Heart right ventricle (tissue), 16 donors: ENCODE results near the gene TAF8. TPM values are rescaled to one million over a fixed set of nuclear protein-coding genes. Genes with fewer than 3 reads are reported as not detected.

Experiments used
- ATAC-seq, 8 donors: fragments of 200-7000 bp; cut with Tn5 transposase; one replicate each; pipeline ENCODE4 v1.9.1; 2020; ENCODE audit warnings: mild to moderate bottlenecking in 8 of 8, moderate library complexity in 8 of 8, moderate number of reproducible peaks in 1 of 8
- DNase-seq, 2 donors: peaks; one replicate each; pipeline ENCODE4 v3.0.0-alpha.2; 2020
- H3K27ac ChIP-seq, 10 donors: fragments of 200-600 bp; sonication (generic) in 2 of 10; one replicate each; pipeline versions ENCODE4 v1.5.0 to v1.8.0; 2020 to 2022; ENCODE audit warnings: mild to moderate bottlenecking in 3 of 10
- H3K27me3 ChIP-seq, 7 donors: fragments of 200-600 bp; one replicate each; pipeline ENCODE4 v1.8.0; 2021 to 2022; ENCODE audit warnings: mild to moderate bottlenecking in 2 of 7
- H3K36me3 ChIP-seq, 9 donors: fragments of 200-600 bp; sonication (generic) in 1 of 9; one replicate each; pipeline versions ENCODE4 v1.5.0 to v1.8.0; 2020 to 2022; ENCODE audit warnings: mild to moderate bottlenecking in 2 of 9
- H3K4me1 ChIP-seq, 9 donors: fragments of 200-600 bp; sonication (generic) in 1 of 9; one replicate each; pipeline versions ENCODE4 v1.5.0 to v1.8.0; 2020 to 2022; ENCODE audit warnings: mild to moderate bottlenecking in 4 of 9
- H3K4me3 ChIP-seq, 10 donors: fragments of 200-600 bp; sonication (generic) in 2 of 10; one replicate each; pipeline versions ENCODE4 v1.5.0 to v1.8.0; 2020 to 2022; ENCODE audit warnings: mild to moderate bottlenecking in 7 of 10, moderate library complexity in 2 of 10
- H3K9me3 ChIP-seq, 11 donors: fragments of 200-600 bp in 10 of 11; sonication (generic) in 2 of 11; one replicate each; pipeline versions ENCODE4 v1.5.0 to v1.8.0; 2013 to 2022; ENCODE audit warnings: mild to moderate bottlenecking in 2 of 11, control low read depth in 1 of 11, moderate library complexity in 1 of 11
- whole genome bisulfite sequencing, 2 donors: extraction: QIAGEN DNeasy Blood & Tissue Kit; methylation state at CpG; one replicate each; pipeline ENCODE4 v1.1.7; 2013; ENCODE audit warnings: inconsistent platforms in 1 of 2; 5-methylcytosine and 5-hydroxymethylcytosine counted together
- intact Hi-C, 10 donors: fragments of 100-400 bp; cut with DNase I; formaldehyde crosslinking; loops; one replicate each; pipeline versions ENCODE4 v1.11.1 to v1.14.2; 2022
- polyA plus RNA-seq, 2 donors: library from polyadenylated mRNA; stranded (reverse); fragments of 200-250 nt; gene quantifications; one replicate each; pipeline ENCODE4 v1.2.3, GENCODE V29; 2013
- total RNA-seq, 10 donors: library from RNA; stranded (reverse); fragmentation: NEBNext Ultra II Directional in 3 of 10; extraction: Animal tissue kit (Norgen Biotek cat#: 25700) in 3 of 10; gene quantifications; one replicate each; pipeline versions ENCODE4 v1.2.1 to v1.2.4, GENCODE V29; 2021 to 2023
- TF ChIP-seq, protein P1 (sequence below), 9 donors: fragments of 200-600 bp; sonication (generic) in 2 of 9; IDR thresholded peaks; one replicate each; pipeline versions ENCODE4 v1.5.0 to v1.8.0; 2021 to 2022; ENCODE audit warnings: antibody characterized with exemption in 9 of 9, mild to moderate bottlenecking in 5 of 9, moderate library complexity in 1 of 9
- donor health status: Arrhythmogenic right ventricular cardiomyopathy.
- donor health status: ischemic (EF 13 %, LVEDD 7.1; RV severe dilation, severe dysfunction).
- donor health status: healthy with polysubstance abuse.
- donor health status: DM: no; HTN: yes; CAD: no.
- donor health status: DM: no; HTN: no; CAD: no.
- donor health status: ischemic (EF 25% LVEDD 6.9; RV normal size, moderate dysfunction).
- donor health status: ischemic (EF 25% LVEDD 5.7; RV mildly dilated, moderate dysfunction).
- donor health status: healthy.
- donor health status: DM: yes; HTN: yes; CAD: no.
- donor health status: Ischemic cardiomyopathy.
- donor health status: ischemic (EF 35%, LVEDD 5.7; RV mildly dilated, moderate dysfunction).
- donor health status: nonischemic (EF 11% LVEDD 7.7; RV severe dilation, severe dysfunction).
- donor health status: DM: yes; HTN: yes; CAD: no.
- donor health status: PGD.
- donor health status: ischemic (EF 29% LVEDD 5.4; RV normal size, mild dysfunction).
- donor health status: nonischemic (EF 23%, LVEDD 6.1; RV moderate dilation, normal function).

Gene TAF8
- total and polyA plus RNA-seq, 12 donors: 15.2 to 38.1 (median 30.1) TPM

DNA sequence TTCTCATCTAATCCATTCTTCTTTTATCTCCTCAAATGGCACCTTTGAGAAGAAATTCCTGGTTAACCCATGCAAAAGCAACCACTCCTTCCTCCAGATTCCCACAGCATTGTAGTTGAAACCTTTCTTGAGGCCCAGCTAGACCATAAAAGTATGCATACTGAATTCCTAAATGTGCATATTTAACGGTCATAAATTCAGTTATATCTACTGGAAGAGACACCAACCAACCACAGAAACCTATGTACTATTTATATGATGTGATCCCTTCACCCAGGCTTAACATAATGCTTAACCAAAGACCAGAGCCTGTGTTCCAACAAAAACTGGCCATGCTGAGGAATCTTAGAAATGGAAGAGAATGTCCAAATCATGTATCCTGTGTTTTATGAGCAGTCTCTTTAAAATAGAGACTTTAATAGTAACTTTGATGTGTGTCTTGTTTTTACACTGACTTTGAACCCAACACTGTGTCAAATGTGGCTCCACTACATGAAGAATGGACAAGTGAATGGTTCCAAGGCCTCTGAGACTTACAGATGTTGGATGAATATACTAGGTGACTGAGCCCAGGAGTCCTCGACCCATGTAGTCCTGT is 11.4 kb upstream of the TAF8 start:
- intact Hi-C loops: no loop called here
- no peak for ATAC-seq
- H3K27me3 ChIP-seq: no peaks in the 10 kb centered on the region
- peak overlapping the region in 1 of 10 donors; percentile 23 for H3K4me3 ChIP-seq
- WGBS, 2 donors: 84 to 90% methylated on average over 2 of the region's 2 CpGs
- peaks cover 13 to 74% (median 40%) of the 10 kb centered on the region in 9 donors for H3K4me1 ChIP-seq
- no peaks in the 10 kb centered on the region for H3K9me3 ChIP-seq
- H3K36me3 ChIP-seq: no peaks in the 10 kb centered on the region
- TF ChIP-seq, protein P1, sequence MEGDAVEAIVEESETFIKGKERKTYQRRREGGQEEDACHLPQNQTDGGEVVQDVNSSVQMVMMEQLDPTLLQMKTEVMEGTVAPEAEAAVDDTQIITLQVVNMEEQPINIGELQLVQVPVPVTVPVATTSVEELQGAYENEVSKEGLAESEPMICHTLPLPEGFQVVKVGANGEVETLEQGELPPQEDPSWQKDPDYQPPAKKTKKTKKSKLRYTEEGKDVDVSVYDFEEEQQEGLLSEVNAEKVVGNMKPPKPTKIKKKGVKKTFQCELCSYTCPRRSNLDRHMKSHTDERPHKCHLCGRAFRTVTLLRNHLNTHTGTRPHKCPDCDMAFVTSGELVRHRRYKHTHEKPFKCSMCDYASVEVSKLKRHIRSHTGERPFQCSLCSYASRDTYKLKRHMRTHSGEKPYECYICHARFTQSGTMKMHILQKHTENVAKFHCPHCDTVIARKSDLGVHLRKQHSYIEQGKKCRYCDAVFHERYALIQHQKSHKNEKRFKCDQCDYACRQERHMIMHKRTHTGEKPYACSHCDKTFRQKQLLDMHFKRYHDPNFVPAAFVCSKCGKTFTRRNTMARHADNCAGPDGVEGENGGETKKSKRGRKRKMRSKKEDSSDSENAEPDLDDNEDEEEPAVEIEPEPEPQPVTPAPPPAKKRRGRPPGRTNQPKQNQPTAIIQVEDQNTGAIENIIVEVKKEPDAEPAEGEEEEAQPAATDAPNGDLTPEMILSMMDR (IDR thresholded peaks at IDR 0.05): no peak
- peak overlapping the region in 1 of 10 donors; percentile 73 for H3K27ac ChIP-seq
- DNase-seq: no peak

DNA sequence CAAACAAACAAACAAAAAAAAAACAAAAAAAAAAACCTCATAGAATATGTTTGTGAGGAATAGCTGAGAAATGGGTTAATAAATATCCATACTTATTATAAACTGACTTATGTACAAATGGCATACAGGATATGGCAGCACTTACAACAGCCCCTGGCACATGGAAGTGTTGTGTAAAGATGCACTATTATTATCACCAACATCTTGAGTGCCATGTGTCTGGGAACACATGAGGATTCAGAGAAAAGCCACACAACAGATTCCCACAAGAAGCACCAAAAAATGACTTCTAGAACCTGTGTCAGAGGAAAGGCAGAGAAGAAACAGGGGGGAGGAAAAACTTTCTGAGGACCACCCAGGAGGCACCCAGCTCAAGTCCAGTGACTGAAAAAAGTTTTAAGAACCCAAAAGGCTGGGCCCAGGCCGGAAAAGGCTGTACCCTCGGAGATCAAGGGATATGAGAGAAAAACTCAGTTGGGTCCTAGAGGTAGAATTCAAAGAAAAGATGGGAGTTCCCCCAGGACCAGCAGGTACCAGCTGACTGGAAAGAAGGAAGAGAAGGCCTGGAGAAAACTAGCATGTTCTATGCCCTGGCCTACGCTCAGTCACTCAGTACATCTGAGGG is 9.4 kb upstream of the TAF8 start:
- ATAC-seq (no peak), DNase-seq (no peak)
- Histone ChIP-seq H3K27me3 (no peaks in the 10 kb centered on the region), H3K9me3 (no peaks in the 10 kb centered on the region), H3K36me3 (no peaks in the 10 kb centered on the region), H3K4me1 (peaks cover 23 to 87% (median 60%) of the 10 kb centered on the region in 9 donors), H3K27ac (peak overlapping the region; percentile 8 to 84 (median 68)), H3K4me3 (peak overlapping the region in 1 of 10 donors; percentile 21)
- TF ChIP-seq, protein P1 (IDR thresholded peaks at IDR 0.05): no peak
- intact Hi-C loops: loop anchor here (5.0 kb wide), 5 partner anchors 99 to 259 kb away; partner anchors contain the start of genes BYSL (in 4 of the 10), MED20 (in 4 of the 10), CCND3 (in 2 of the 10) and PRICKLE4 (in 1 of the 10)
- 68 to 70% methylated on average over 3 of the region's 3 CpGs for WGBS, 2 donors

DNA sequence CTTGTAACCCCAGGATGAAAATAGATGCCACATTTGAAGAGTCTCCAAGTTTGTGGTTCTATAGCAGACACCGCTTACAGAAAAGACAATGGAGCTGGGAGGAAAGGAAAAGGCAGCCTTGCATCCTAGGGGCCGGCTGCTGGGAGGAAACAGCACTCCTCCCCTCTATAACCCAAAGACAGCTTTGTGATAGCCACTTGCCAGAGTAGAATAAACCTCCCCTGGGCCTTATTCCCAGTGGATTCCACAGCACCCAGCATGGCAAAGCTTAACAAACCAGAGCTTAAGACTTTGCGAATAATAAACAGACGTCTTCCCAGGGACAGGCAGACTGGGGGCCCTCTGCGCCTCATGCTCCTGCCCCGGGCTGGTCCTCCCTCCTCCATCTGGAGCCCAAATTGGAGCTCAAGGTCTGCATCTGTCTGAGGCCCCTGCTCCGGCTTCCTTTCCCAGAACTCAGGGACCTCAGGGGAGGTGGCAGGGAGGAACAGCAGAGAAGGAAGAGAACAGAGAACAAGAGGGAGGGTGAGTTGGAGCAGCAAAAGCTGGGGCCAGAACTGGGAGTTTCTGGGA is 8.8 kb upstream of the TAF8 start:
- H3K27me3 ChIP-seq: no peaks in the 10 kb centered on the region
- H3K36me3 ChIP-seq: no peaks in the 10 kb centered on the region
- H3K4me3 ChIP-seq: peak overlapping the region in 1 of 10 donors; percentile 21
- intact Hi-C loops: loop anchor here (5.0 kb wide), 5 partner anchors 99 to 259 kb away; partner anchors contain the start of genes BYSL (in 4 of the 10), MED20 (in 4 of the 10), CCND3 (in 2 of the 10) and PRICKLE4 (in 1 of the 10)
- DNase-seq (peak; percentile 30 to 63), ATAC-seq (peak in 5 of 8 donors; percentile 10 to 51 (median 18))
- H3K4me1 ChIP-seq: peaks cover 23 to 93% (median 66%) of the 10 kb centered on the region in 9 donors
- WGBS, 2 donors: 46 to 48% methylated on average over 7 of the region's 7 CpGs
- TF ChIP-seq, protein P1 (IDR thresholded peaks at IDR 0.05): no peak
- H3K27ac ChIP-seq: peak overlapping the region; percentile 55 to 84 (median 68)
- no peaks in the 10 kb centered on the region for H3K9me3 ChIP-seq

DNA sequence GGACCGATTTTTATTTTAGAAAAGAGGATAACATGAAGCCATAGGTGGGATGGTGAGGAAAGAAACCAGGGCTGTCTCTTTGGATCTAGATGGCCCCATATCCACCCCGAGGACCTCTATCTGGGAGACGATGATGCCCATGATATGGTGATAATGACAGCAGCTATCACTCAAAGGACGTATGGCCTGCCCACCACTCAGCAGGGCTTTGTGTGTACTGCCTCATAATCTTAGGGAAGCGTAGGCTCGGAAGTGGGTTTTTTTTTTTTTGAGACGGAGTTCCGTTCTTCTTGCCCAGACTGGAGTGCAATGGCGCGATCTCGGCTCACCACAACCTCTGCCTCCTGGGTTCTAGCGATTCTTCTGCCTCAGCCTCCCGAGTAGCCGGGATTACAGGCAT is 8.2 kb upstream of the TAF8 start:
- Histone ChIP-seq H3K4me1 (peaks cover 23 to 98% (median 72%) of the 10 kb centered on the region in 9 donors), H3K27me3 (no peaks in the 10 kb centered on the region), H3K9me3 (no peaks in the 10 kb centered on the region), H3K4me3 (peak overlapping the region in 1 of 10 donors; percentile 21), H3K36me3 (no peaks in the 10 kb centered on the region), H3K27ac (peak overlapping the region; percentile 55 to 84 (median 68))
- WGBS, 2 donors: 71 to 76% methylated on average over 14 of the region's 14 CpGs
- ATAC-seq (no peak), DNase-seq (no peak)
- TF ChIP-seq, protein P1 (IDR thresholded peaks at IDR 0.05): no peak
- intact Hi-C loops: loop anchor here (5.0 kb wide), 5 partner anchors 100 to 260 kb away; partner anchors contain the start of genes BYSL (in 4 of the 10), MED20 (in 4 of the 10), CCND3 (in 2 of the 10) and PRICKLE4 (in 1 of the 10)
